Suprapubic skin (tissue), 4 donors: ENCODE results near the gene SMIM29.

ENCODE experiments used
- EP300 ChIP-seq: sonication (generic); formaldehyde crosslinking; IDR thresholded peaks from one replicate; pipeline ENCODE4 v1.6.1; 2017; ENCODE audit warnings: antibody characterized with exemption
- POLR2A ChIP-seq, 2 donors: fragments of 450-650 bp; IDR thresholded peaks; one replicate each; pipeline ENCODE4 v1.6.1; 2017; ENCODE audit warnings: antibody characterized with exemption in 2 of 2, mild to moderate bottlenecking in 2 of 2, moderate library complexity in 2 of 2
- POLR2AphosphoS5 ChIP-seq, 3 donors: sonication (generic); formaldehyde crosslinking; IDR thresholded peaks; one replicate each; pipeline ENCODE4 v1.6.1; 2017; ENCODE audit warnings: antibody characterized with exemption in 3 of 3
- TF ChIP-seq, protein P1 (sequence below), 2 donors: fragments of 200-600 bp in 1 of 2; fragments of 450-650 bp in 1 of 2; sonication (generic) in 1 of 2; IDR thresholded peaks; one replicate each; pipeline ENCODE4 v1.5.1; 2016 to 2019; ENCODE audit warnings: antibody characterized with exemption in 2 of 2, mild to moderate bottlenecking in 1 of 2, moderate library complexity in 1 of 2

DNA sequence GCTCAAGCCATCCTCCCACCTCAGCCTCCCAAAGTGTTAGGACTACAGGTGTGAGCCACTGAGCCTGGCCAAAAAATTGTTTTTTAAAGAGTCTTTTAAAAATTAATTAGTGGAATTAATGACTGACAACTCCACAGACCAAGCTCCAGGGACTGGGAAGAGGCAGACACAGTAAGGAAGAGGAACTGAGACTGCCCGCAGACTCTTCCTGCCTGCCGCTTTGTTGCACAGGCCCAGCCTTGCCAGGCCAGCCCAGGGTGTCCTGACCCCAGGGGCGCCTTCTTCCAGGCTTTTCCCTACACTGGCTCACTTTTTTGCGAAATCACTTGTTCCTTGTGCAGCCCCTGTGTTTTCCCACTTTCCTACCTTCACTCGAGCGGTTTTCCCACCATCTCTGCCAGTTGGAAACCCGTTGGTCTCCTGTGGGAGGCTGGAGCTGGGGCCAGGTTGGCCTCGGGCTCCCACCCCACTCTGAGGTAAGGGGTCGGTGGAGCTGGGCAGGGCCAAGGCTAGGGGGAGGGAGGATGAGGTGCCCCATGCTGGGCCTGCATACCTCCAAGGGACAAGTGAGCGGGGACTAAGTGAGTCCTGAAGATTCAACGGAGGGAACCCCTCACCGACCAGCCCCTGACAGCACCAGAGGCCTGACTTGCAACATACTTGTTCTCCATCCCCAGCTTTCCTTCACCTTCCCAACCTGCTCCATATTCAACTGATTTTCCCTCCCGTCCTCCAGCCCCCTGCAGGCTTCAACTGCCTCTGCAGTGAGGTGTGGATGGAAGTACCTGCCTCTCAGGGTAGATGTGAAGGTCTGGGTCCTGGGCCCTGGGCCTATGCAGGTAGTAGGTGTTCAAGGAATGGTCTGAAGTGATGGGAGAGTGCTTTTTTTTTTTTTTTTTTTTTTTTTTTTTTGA is 23.5 kb upstream of the SMIM29 start:
- TF ChIP-seq, protein P1, sequence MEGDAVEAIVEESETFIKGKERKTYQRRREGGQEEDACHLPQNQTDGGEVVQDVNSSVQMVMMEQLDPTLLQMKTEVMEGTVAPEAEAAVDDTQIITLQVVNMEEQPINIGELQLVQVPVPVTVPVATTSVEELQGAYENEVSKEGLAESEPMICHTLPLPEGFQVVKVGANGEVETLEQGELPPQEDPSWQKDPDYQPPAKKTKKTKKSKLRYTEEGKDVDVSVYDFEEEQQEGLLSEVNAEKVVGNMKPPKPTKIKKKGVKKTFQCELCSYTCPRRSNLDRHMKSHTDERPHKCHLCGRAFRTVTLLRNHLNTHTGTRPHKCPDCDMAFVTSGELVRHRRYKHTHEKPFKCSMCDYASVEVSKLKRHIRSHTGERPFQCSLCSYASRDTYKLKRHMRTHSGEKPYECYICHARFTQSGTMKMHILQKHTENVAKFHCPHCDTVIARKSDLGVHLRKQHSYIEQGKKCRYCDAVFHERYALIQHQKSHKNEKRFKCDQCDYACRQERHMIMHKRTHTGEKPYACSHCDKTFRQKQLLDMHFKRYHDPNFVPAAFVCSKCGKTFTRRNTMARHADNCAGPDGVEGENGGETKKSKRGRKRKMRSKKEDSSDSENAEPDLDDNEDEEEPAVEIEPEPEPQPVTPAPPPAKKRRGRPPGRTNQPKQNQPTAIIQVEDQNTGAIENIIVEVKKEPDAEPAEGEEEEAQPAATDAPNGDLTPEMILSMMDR (IDR thresholded peaks at IDR 0.05): no peak
- TF ChIP-seq POLR2AphosphoS5 (IDR thresholded peaks at IDR 0.05): no peak
- TF ChIP-seq POLR2A (IDR thresholded peaks at IDR 0.05): no peak
- no peak for TF ChIP-seq EP300
